Retina (tissue), 1 donor: ENCODE measurements around the gene HNRNPUL1.

Experiments
- DNase-seq: peaks from one replicate; pipeline ENCODE4 v3.0.0-alpha.2; 2016

HNRNPUL1 gene

GRCh38 chr19:41355035-41355434 is 90.9 kb downstream of the HNRNPUL1 start:
- DNase-seq = no peak

GRCh38 chr19:41355802-41356201 is 91.6 kb downstream of the HNRNPUL1 start:
- DNase-seq = no peak

- no peak for DNase-seq
Observed at GRCh38 chr19:41356984-41357739, 93.0 kb downstream of the HNRNPUL1 start.
